ENCODE measurements around the gene HYI. TPM values are rescaled to one million over a fixed set of nuclear protein-coding genes. Genes with fewer than 3 reads are reported as not detected.

Gene HYI
- total RNA-seq, 1 donor from 2014 or later, result 72.6 TPM

- no peaks in the 10 kb centered on the region for H3K9me3 ChIP-seq
- no peak for ATAC-seq
- TF ChIP-seq CTCF (IDR thresholded peaks at IDR 0.05), result no peak
- peaks cover 52% of the 10 kb centered on the region for H3K36me3 ChIP-seq
- intact Hi-C loops (cut with DNase I), result loop anchor here (5.0 kb wide), 1 partner anchor 183 kb away; no protein-coding TSS in a partner anchor
- no peak overlapping the region for H3K27ac ChIP-seq
- no peak for DNase-seq
- no peaks in the 10 kb centered on the region for H3K27me3 ChIP-seq
- no peak overlapping the region for H3K4me3 ChIP-seq
- H3K4me1 ChIP-seq, result no peaks in the 10 kb centered on the region
Observed at GRCh38 chr1:43410571-43410970, 43.2 kb downstream of the HYI start.

GRCh38 chr1:43405876-43406234, 47.9 kb downstream of the HYI start:
- Histone ChIP-seq H3K27me3 (no peaks in the 10 kb centered on the region), H3K9me3 (no peaks in the 10 kb centered on the region), H3K4me1 (no peaks in the 10 kb centered on the region), H3K4me3 (no peak overlapping the region), H3K27ac (no peak overlapping the region), H3K36me3 (peaks cover 74% of the 10 kb centered on the region)
- DNase-seq, result no peak
- intact Hi-C loops (cut with DNase I), result no loop called here
- TF ChIP-seq CTCF (IDR thresholded peaks at IDR 0.05), result no peak
- no peak for ATAC-seq

GRCh38 chr1:43405219-43405875, 48.4 kb downstream of the HYI start:
- DNase-seq, result no peak
- Histone ChIP-seq H3K36me3 (peaks cover 72% of the 10 kb centered on the region), H3K4me1 (no peaks in the 10 kb centered on the region), H3K27ac (no peak overlapping the region), H3K27me3 (no peaks in the 10 kb centered on the region), H3K9me3 (no peaks in the 10 kb centered on the region), H3K4me3 (no peak overlapping the region)
- intact Hi-C loops (cut with DNase I), result no loop called here
- no peak for TF ChIP-seq CTCF (IDR thresholded peaks at IDR 0.05)
- ATAC-seq, result no peak

- H3K27me3 ChIP-seq, result no peaks in the 10 kb centered on the region
- H3K36me3 ChIP-seq, result peaks cover 62% of the 10 kb centered on the region
Observed at GRCh38 chr1:43404353-43404752, 49.4 kb downstream of the HYI start.

GRCh38 chr1:43402089-43402865, 51.5 kb downstream of the HYI start:
- Histone ChIP-seq H3K9me3 (no peaks in the 10 kb centered on the region), H3K4me1 (no peaks in the 10 kb centered on the region), H3K36me3 (peaks cover 44% of the 10 kb centered on the region), H3K4me3 (no peak overlapping the region), H3K27me3 (no peaks in the 10 kb centered on the region), H3K27ac (no peak overlapping the region)
- DNase-seq (no peak), ATAC-seq (no peak)
- TF ChIP-seq CTCF (IDR thresholded peaks at IDR 0.05), result no peak
- intact Hi-C loops (cut with DNase I), result no loop called here

More at GRCh38 chr1:43404353-43404752, 49.4 kb downstream of the HYI start:
- ATAC-seq, result no peak
- DNase-seq, result no peak
- H3K4me1 ChIP-seq, result no peaks in the 10 kb centered on the region
- H3K4me3 ChIP-seq, result no peak overlapping the region
- TF ChIP-seq CTCF (IDR thresholded peaks at IDR 0.05), result no peak
- no peaks in the 10 kb centered on the region for H3K9me3 ChIP-seq
- H3K27ac ChIP-seq, result no peak overlapping the region
- intact Hi-C loops (cut with DNase I), result no loop called here

Small RNA genes within 50 kb of the gene (microRNA-seq; reads per million reads assigned to microRNA genes)
- not detected for gene MIR6735 (ENCODE audit: borderline microRNAs expressed)

Other genes starting within 250 kb of the HYI start
- gene TMEM125, start 183.9 kb downstream of the HYI start, total RNA-seq, result 188 TPM
- gene C1orf210, start 168.3 kb downstream of the HYI start, total RNA-seq, result 18.9 TPM
- gene TIE1, start 152.9 kb downstream of the HYI start, total RNA-seq, result 59.4 TPM
- 0.61 TPM for gene MPL, start 116.1 kb downstream of the HYI start, total RNA-seq
- 1.8 TPM for gene CDC20, start 95.0 kb downstream of the HYI start, total RNA-seq
- 98.9 TPM for gene ELOVL1, start 85.9 kb downstream of the HYI start, total RNA-seq
- gene MED8, start 64.1 kb downstream of the HYI start, total RNA-seq, result 37.3 TPM
- gene SZT2, start 64.0 kb downstream of the HYI start, total RNA-seq, result 70.4 TPM
- 199 TPM for gene PTPRF, start 77.0 kb upstream of the HYI start, total RNA-seq
- 40.4 TPM for gene KDM4A, start 196.2 kb upstream of the HYI start, total RNA-seq

Measured in upper lobe of right lung (tissue), 1 donor.